HL-60 (cell line): ENCODE results near the gene RAD51C.

Experiments used
- DNase-seq, 2 experiments: peaks; one replicate each; pipeline ENCODE4 v3.0.0-alpha.2; 2010 to 2020; ENCODE audit warnings: low read depth in 1 of 2, low spot score in 1 of 2
- H3K27ac ChIP-seq: fragments of 250-450 bp; sonication (Bioruptor Pico); replicated peaks from 2 replicates; pipeline ENCODE4 v1.5.1; 2020; ENCODE audit warnings: mild to moderate bottlenecking, moderate library complexity
- H3K27me3 ChIP-seq: fragments of 250-450 bp; sonication (Bioruptor Pico); 2 replicates; pipeline ENCODE4 v1.5.1; 2021; ENCODE audit warnings: mild to moderate bottlenecking, moderate library complexity; ENCODE audit not compliant: insufficient read depth, poor library complexity, severe bottlenecking
- H3K4me3 ChIP-seq: replicated peaks from 2 replicates; pipeline ENCODE4 v1.5.1; 2011; ENCODE audit warnings: mild to moderate bottlenecking, control low read depth, low read length; ENCODE audit not compliant: insufficient read depth
- GABPA ChIP-seq: IDR thresholded peaks from 2 replicates; pipeline ENCODE4 v1.6.1; 2012; ENCODE audit warnings: low read depth
- POLR2AphosphoS5 ChIP-seq: IDR thresholded peaks from 2 replicates; pipeline ENCODE4 v1.6.1; 2012; ENCODE audit warnings: low read depth
- SPI1 ChIP-seq: IDR thresholded peaks from 2 replicates; pipeline ENCODE4 v1.6.1; 2012; ENCODE audit warnings: low read depth, mild to moderate bottlenecking, borderline replicate concordance
- TF ChIP-seq, protein P1 (sequence below): IDR thresholded peaks from 2 replicates; pipeline ENCODE4 v1.6.1; 2012; ENCODE audit warnings: low read depth; ENCODE audit not compliant: insufficient replicate concordance
- TF ChIP-seq, protein P2 (sequence below): IDR thresholded peaks from one replicate; pipeline ENCODE4 v1.5.1; 2011; ENCODE audit warnings: low read length, control low read depth, inconsistent platforms; ENCODE audit not compliant: insufficient read depth

The RAD51C gene

DNA sequence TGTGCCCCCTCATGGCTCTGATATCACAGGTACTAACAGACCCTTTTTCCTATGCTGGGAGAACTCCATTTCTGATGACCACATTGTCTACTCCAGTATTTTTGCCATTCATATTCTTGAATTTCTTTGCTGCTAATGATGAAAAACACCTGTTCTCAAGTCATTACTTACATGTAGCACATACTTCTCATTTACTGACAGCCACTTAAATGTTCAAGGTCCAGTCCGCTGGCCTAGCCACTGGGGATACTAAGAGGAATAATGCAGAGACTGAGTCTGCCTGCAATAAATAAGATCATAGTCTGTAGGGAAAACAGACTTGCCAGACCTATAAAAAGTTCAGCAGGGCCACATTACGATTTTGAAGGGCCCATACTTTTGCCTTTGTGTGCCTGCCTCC is 28.1 kb upstream of the RAD51C start:
- no peak for TF ChIP-seq POLR2AphosphoS5
- Histone ChIP-seq H3K4me3 (no peak overlapping the region), H3K27me3 (no peaks in the 10 kb centered on the region), H3K27ac (no peak overlapping the region)
- no peak for DNase-seq

DNA sequence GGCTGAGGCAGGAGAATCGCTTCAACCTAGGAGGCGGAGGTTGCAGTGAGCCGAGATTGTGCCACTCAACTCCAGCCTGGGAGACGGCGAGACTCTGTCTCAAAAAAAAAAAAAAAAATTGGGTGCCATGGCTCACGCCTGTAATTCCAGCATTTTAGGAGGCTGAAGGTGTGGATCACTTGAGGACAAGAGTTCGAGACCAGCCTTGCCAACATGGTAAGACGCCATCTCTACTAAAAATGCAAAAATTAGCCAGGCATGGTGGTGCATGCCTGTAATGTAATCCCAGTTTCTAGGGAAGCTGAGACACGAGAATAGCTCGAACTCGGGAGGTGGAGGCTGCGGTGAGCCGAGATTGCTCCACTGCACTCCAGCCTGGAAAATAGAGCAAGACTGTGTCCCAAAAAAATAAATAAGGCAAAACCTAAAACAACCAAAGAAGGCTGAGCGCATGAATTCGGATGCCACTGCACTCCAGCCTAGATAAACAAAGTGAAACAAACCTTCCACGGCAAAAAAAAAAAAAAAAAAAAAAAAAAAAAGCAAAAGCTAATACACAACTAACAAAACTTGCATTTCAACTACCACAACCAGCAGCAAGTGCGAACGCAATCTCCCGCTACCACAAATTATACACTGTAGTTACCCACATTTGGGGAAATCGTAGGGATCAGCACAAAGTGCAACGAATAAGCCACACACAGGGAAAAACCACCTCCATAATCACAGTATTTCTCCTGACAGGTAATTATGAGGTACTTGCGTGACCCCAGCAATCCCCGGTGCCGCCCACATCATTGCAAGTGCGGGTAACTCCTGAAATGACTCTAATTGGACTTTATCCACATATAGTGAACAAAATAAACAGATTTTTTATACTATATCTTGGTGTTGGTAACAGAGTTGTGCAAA is 26.2 kb upstream of the RAD51C start:
- peak in 1 of 2 experiments; percentile 4 for DNase-seq
- Histone ChIP-seq H3K27me3 (no peaks in the 10 kb centered on the region), H3K4me3 (peak overlapping the region; percentile 33), H3K27ac (peak overlapping the region; percentile 52)
- TF ChIP-seq SPI1: no peak
- no peak for TF ChIP-seq GABPA
- TF ChIP-seq, protein P1, sequence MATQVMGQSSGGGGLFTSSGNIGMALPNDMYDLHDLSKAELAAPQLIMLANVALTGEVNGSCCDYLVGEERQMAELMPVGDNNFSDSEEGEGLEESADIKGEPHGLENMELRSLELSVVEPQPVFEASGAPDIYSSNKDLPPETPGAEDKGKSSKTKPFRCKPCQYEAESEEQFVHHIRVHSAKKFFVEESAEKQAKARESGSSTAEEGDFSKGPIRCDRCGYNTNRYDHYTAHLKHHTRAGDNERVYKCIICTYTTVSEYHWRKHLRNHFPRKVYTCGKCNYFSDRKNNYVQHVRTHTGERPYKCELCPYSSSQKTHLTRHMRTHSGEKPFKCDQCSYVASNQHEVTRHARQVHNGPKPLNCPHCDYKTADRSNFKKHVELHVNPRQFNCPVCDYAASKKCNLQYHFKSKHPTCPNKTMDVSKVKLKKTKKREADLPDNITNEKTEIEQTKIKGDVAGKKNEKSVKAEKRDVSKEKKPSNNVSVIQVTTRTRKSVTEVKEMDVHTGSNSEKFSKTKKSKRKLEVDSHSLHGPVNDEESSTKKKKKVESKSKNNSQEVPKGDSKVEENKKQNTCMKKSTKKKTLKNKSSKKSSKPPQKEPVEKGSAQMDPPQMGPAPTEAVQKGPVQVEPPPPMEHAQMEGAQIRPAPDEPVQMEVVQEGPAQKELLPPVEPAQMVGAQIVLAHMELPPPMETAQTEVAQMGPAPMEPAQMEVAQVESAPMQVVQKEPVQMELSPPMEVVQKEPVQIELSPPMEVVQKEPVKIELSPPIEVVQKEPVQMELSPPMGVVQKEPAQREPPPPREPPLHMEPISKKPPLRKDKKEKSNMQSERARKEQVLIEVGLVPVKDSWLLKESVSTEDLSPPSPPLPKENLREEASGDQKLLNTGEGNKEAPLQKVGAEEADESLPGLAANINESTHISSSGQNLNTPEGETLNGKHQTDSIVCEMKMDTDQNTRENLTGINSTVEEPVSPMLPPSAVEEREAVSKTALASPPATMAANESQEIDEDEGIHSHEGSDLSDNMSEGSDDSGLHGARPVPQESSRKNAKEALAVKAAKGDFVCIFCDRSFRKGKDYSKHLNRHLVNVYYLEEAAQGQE: no peak
- TF ChIP-seq POLR2AphosphoS5: no peak
- TF ChIP-seq, protein P2, sequence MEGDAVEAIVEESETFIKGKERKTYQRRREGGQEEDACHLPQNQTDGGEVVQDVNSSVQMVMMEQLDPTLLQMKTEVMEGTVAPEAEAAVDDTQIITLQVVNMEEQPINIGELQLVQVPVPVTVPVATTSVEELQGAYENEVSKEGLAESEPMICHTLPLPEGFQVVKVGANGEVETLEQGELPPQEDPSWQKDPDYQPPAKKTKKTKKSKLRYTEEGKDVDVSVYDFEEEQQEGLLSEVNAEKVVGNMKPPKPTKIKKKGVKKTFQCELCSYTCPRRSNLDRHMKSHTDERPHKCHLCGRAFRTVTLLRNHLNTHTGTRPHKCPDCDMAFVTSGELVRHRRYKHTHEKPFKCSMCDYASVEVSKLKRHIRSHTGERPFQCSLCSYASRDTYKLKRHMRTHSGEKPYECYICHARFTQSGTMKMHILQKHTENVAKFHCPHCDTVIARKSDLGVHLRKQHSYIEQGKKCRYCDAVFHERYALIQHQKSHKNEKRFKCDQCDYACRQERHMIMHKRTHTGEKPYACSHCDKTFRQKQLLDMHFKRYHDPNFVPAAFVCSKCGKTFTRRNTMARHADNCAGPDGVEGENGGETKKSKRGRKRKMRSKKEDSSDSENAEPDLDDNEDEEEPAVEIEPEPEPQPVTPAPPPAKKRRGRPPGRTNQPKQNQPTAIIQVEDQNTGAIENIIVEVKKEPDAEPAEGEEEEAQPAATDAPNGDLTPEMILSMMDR: no peak

DNA sequence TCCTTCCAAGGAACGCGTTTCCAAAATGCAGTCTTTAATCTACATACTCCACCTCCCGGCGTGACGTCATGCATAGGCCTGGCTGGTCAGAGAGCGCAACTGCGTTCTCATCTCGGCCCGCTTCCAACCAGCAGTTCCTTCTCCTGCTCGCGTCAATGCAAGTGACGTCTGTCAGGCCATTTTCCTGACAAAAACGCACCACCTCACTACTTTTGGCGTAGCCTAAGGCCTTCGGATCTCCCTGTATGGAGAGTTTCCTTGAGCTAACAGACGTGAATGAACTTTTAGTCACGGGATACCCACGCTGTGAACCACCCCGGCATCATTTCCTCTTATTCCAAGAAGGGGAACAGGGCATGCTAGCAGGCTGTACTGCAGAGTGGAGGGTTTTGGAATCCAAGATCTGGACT is 25.5 kb upstream of the RAD51C start:
- H3K27me3 ChIP-seq: no peaks in the 10 kb centered on the region
- peak; percentile 85 to 86 for DNase-seq
- peak overlapping the region; percentile 33 for H3K4me3 ChIP-seq
- peak overlapping the region; percentile 52 for H3K27ac ChIP-seq
- no peak for TF ChIP-seq GABPA
- TF ChIP-seq SPI1: peak; percentile 84; the same call in 1 of the 2 replicates

DNA sequence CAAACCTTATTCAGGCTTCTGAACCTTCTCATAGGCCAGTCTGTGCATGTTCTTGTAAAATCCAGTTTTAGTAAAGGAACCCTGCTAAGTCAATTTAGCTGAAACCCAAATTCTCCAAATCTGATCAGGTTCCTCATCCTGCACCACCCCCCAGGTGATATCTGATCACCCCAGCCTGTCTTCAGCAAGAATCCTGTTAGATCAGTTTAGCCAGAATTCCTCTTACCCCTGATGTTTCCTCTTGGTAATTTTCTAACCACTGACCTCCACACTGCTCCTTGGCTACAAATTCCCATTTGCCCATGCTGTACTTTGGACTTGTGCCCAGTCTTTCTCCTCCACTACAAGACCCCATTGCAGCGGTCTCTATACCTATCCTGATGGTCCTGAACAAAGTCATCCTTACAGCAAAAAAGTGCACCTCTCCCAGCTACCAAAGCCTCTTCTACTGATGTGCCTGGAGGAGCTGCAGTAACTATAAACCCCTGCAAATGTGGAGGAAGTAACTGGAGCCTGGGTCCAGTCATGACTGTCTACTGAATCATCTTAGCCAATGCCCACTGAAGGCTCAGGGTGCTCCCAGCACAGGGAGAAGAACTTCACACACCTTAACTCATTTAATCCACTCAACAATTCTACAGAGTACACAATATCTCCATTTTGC is 24.3 kb upstream of the RAD51C start:
- Histone ChIP-seq H3K27me3 (no peaks in the 10 kb centered on the region), H3K4me3 (no peak overlapping the region)
- TF ChIP-seq POLR2AphosphoS5 (no peak), SPI1 (no peak), GABPA (no peak)
- TF ChIP-seq, protein P1: no peak
- TF ChIP-seq, protein P2: no peak

More for the DNA sequence above, 24.3 kb upstream of the RAD51C start:
- H3K27ac ChIP-seq: no peak overlapping the region
- no peak for DNase-seq
